Endothelial cell of umbilical vein (primary cell): ENCODE results near the gene ATP2A2. TPM values are rescaled to one million over a fixed set of nuclear protein-coding genes. Genes with fewer than 3 reads are reported as not detected.

Experiments used
- BruUV-seq: library from RNA; stranded (reverse); fragments of 400-500 nt; replicated peaks from 2 replicates; lab custom pipeline; 2021; lab: Mats Ljungman, UMichigan
- CTCF ChIA-PET: fragments of 300-600, 350-600 bp; sonication (Branson Sonifier 250); formaldehyde crosslinking; loops from one replicate; lab custom pipeline; 2021; ENCODE audit warnings: antibody characterized with exemption, inconsistent platforms; lab: Charles Lee
- POLR2A ChIA-PET: fragments of 300-600, 350-600 bp; sonication (Branson Sonifier 250); formaldehyde crosslinking; loops from one replicate; lab custom pipeline; 2021; ENCODE audit warnings: antibody characterized with exemption, inconsistent platforms; lab: Charles Lee
- DNase-seq: peaks from one replicate; pipeline ENCODE4 v3.0.0-alpha.2; 2011; ENCODE audit warnings: low read depth, low spot score
- FAIRE-seq: peaks from 2 replicates; lab custom pipeline; 2011; peaks lifted over from hg19 to GRCh38; lab: Jason Lieb, UNC
- H2AFZ ChIP-seq: 2 replicates; pipeline ENCODE4 v1.6.0; 2012; ENCODE audit warnings: low read depth, low read length, control low read depth, inconsistent platforms
- H3K27ac ChIP-seq: 2 replicates; pipeline ENCODE4 v1.5.1; 2011; ENCODE audit warnings: low read depth, mild to moderate bottlenecking, control low read depth, low read length, moderate library complexity; ENCODE audit not compliant: insufficient read depth
- H3K27me3 ChIP-seq, 2 experiments: 2 replicates each; pipeline versions ENCODE4 v1.6.0 to v1.6.1; 2011; ENCODE audit warnings: low read length in 2 of 2, mixed read lengths in 1 of 2; ENCODE audit not compliant: control insufficient read depth in 2 of 2, insufficient read depth in 2 of 2
- H3K36me3 ChIP-seq, 2 experiments: 2 replicates in 1 of 2; 3 replicates in 1 of 2; pipeline ENCODE4 v1.5.1; 2011; ENCODE audit warnings: low read length in 2 of 2, mild to moderate bottlenecking in 1 of 2, moderate library complexity in 1 of 2; ENCODE audit not compliant: control insufficient read depth in 2 of 2, insufficient read depth in 2 of 2; ENCODE audit errors: extremely low read depth in 1 of 2
- H3K4me1 ChIP-seq: 3 replicates; pipeline ENCODE4 v1.5.1; 2011; ENCODE audit warnings: mild to moderate bottlenecking, low read length; ENCODE audit not compliant: control insufficient read depth, insufficient read depth; ENCODE audit errors: extremely low read depth
- H3K4me2 ChIP-seq: 2 replicates; pipeline ENCODE4 v1.6.1; 2011; ENCODE audit warnings: low read length, control low read depth, mixed read lengths; ENCODE audit not compliant: insufficient read depth
- H3K4me3 ChIP-seq, 3 experiments: fragments of 200-600 bp in 1 of 3; sonication (generic), shearing (Covaris generic) in 1 of 3; replicated peaks in 1 of 3; 2 replicates each; pipeline ENCODE4 v1.5.1; 2011 to 2016; ENCODE audit warnings: control low read depth in 3 of 3, low read length in 3 of 3, mild to moderate bottlenecking in 2 of 3, inconsistent platforms in 1 of 3, low read depth in 1 of 3, moderate library complexity in 1 of 3; ENCODE audit not compliant: insufficient read depth in 1 of 3
- H3K79me2 ChIP-seq: 2 replicates; pipeline ENCODE4 v1.6.0; 2012; ENCODE audit warnings: low read length, inconsistent platforms; ENCODE audit not compliant: control insufficient read depth, insufficient read depth
- H3K9ac ChIP-seq: replicated peaks from 2 replicates; pipeline ENCODE3; 2011; ENCODE audit warnings: low read length, control low read depth; ENCODE audit not compliant: insufficient read depth; ENCODE audit errors: extremely low read depth
- H3K9me1 ChIP-seq: replicated peaks from 3 replicates; pipeline ENCODE4 v1.6.0; 2011; ENCODE audit warnings: mild to moderate bottlenecking, low read length; ENCODE audit not compliant: control insufficient read depth, insufficient read depth; ENCODE audit errors: extremely low read depth
- H3K9me3 ChIP-seq: replicated peaks from 2 replicates; pipeline ENCODE4 v1.5.1; 2012; ENCODE audit warnings: low read length, inconsistent platforms; ENCODE audit not compliant: control insufficient read depth, insufficient read depth
- H4K20me1 ChIP-seq: replicated peaks from 2 replicates; pipeline ENCODE3; 2011; ENCODE audit warnings: mild to moderate bottlenecking, low read length; ENCODE audit not compliant: control insufficient read depth, insufficient read depth; ENCODE audit errors: extremely low read depth
- EZH2 ChIP-seq: IDR thresholded peaks from 2 replicates; pipeline ENCODE4 v1.6.1; 2012; ENCODE audit warnings: borderline replicate concordance, low read depth, mild to moderate bottlenecking, moderate library complexity, low read length, inconsistent platforms; ENCODE audit not compliant: severe bottlenecking
- FOS ChIP-seq: IDR thresholded peaks from 2 replicates; pipeline ENCODE4 v1.6.1; 2011; ENCODE audit warnings: mild to moderate bottlenecking, low read length, moderate library complexity, borderline replicate concordance; ENCODE audit not compliant: insufficient read depth
- GATA2 ChIP-seq: IDR thresholded peaks from 2 replicates; pipeline ENCODE4 v1.7.0; 2011; ENCODE audit warnings: low read depth, mild to moderate bottlenecking, moderate library complexity, mixed read lengths, low read length; ENCODE audit not compliant: insufficient read length, insufficient read depth
- JUN ChIP-seq: IDR thresholded peaks from 2 replicates; pipeline ENCODE4 v1.6.1; 2011; ENCODE audit warnings: borderline replicate concordance, low read depth; ENCODE audit not compliant: insufficient read length, insufficient read depth
- MYC ChIP-seq: IDR thresholded peaks from one replicate; pipeline ENCODE4 v1.6.1; 2011; ENCODE audit warnings: mild to moderate bottlenecking, low read depth, low read length
- POLR2A ChIP-seq: IDR thresholded peaks from 2 replicates; pipeline ENCODE4 v1.6.1; 2012; ENCODE audit warnings: low read depth, mild to moderate bottlenecking, control low read depth, low read length
- POLR2AphosphoS5 ChIP-seq: IDR thresholded peaks from 2 replicates; pipeline ENCODE4 v1.6.1; 2012; ENCODE audit warnings: low read depth, mild to moderate bottlenecking, control low read depth, low read length, moderate library complexity; ENCODE audit not compliant: insufficient read depth
- dilution Hi-C: fragments of 300-500 bp; cut with MboI; formaldehyde crosslinking; loops from one replicate; pipeline ENCODE4 v1.15.0; 2019; ENCODE audit warnings: low sequenced_read_pairs; ENCODE audit not compliant: extremely low pct_ligation_motif_present
- intact Hi-C: fragments of 100-400 bp; cut with micrococcal nuclease; formaldehyde crosslinking; loops from one replicate; pipeline ENCODE4 v1.10.0; 2022
- polyA plus RNA-seq, 4 experiments: library from polyadenylated mRNA; depleted of rRNA in 3 of 4; stranded (reverse) in 3 of 4; unstranded in 1 of 4; fragments of >200 nt; gene quantifications; 2 replicates each; pipeline versions ENCODE4 v1.2.1 to v1.2.3, GENCODE V29; 2011 to 2012; ENCODE audit warnings: missing spikeins in 1 of 4
- total RNA-seq: library from RNA; stranded (reverse); gene quantifications from 2 replicates; pipeline ENCODE4 v1.2.3, GENCODE V29; 2021
- TF ChIP-seq, protein P1 (sequence below), 2 donors: IDR thresholded peaks; 1 replicate in 1 of 2; 2 replicates in 1 of 2; pipeline ENCODE4 v1.5.1; 2011; ENCODE audit warnings: low read length in 2 of 2, mild to moderate bottlenecking in 2 of 2, moderate library complexity in 2 of 2, control low read depth in 1 of 2, inconsistent platforms in 1 of 2, low read depth in 1 of 2; ENCODE audit not compliant: insufficient read depth in 1 of 2; ENCODE audit errors: extremely low read depth in 1 of 2
- TF ChIP-seq, protein P2 (sequence below): IDR thresholded peaks from 2 replicates; pipeline ENCODE4 v1.6.1; 2011; ENCODE audit not compliant: insufficient read depth, insufficient read length

Gene ATP2A2
- total and polyA plus RNA-seq, 2 donors (not counting 3 experiments of a cell fraction or from before 2014, with no cell fraction given) = 102 to 239 TPM

DNA sequence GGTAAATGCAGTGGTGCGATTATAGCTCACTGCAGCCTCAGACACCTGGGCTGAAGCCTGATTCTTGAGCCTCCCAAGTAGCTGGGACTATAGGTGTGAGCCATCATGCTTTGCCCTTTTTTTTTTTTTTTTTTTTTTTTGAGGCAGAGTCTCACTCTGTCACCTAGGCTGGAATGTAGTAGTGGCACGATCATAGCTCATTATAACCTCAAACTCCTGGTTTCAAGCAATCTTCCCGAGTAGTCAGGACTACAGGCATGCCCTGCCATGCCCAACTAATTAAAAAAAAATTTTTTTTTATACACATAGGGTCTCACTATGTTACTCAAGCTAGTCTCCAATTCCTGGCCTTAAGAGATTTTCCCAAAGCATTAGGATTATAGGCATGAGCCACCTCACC, 6.9 kb downstream of the ATP2A2 start:
- Histone ChIP-seq H3K27me3 (no peaks in the 10 kb centered on the region), H3K9me3 (no peaks in the 10 kb centered on the region), H3K9ac (no peak overlapping the region), H3K79me2 (peaks cover 99% of the 10 kb centered on the region), H3K27ac (no peak overlapping the region), H3K4me1 (peaks cover 40% of the 10 kb centered on the region), H3K4me3 (no peak overlapping the region), H2AFZ (no peak overlapping the region), H3K9me1 (no peaks in the 10 kb centered on the region), H4K20me1 (peaks cover 10% of the 10 kb centered on the region), H3K36me3 (peaks cover 8 to 24% of the 10 kb centered on the region in 2 experiments), H3K4me2 (no peak overlapping the region)
- dilution Hi-C loops = no loop called here
- ChIA-PET CTCF (interaction anchor here (0.6 to 3.4 kb wide), 2 partner anchors 11 to 104 kb away, joined by 3 to 17 read pairs; no protein-coding TSS in a partner anchor), POLR2A (no interaction called here)
- DNase-seq = no peak
- intact Hi-C loops = no loop called here
- FAIRE-seq = no peak
- no TSS peak for BruUV-seq
- no peak for TF ChIP-seq POLR2AphosphoS5
- TF ChIP-seq EZH2 = no peak
- TF ChIP-seq, protein P1, sequence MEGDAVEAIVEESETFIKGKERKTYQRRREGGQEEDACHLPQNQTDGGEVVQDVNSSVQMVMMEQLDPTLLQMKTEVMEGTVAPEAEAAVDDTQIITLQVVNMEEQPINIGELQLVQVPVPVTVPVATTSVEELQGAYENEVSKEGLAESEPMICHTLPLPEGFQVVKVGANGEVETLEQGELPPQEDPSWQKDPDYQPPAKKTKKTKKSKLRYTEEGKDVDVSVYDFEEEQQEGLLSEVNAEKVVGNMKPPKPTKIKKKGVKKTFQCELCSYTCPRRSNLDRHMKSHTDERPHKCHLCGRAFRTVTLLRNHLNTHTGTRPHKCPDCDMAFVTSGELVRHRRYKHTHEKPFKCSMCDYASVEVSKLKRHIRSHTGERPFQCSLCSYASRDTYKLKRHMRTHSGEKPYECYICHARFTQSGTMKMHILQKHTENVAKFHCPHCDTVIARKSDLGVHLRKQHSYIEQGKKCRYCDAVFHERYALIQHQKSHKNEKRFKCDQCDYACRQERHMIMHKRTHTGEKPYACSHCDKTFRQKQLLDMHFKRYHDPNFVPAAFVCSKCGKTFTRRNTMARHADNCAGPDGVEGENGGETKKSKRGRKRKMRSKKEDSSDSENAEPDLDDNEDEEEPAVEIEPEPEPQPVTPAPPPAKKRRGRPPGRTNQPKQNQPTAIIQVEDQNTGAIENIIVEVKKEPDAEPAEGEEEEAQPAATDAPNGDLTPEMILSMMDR (IDR thresholded peaks at IDR 0.05; ENCODE audit: extremely low read depth in 1 of 2, insufficient read depth in 1 of 2, low read depth in 1 of 2, low read length in 2 of 2) = no peak

DNA sequence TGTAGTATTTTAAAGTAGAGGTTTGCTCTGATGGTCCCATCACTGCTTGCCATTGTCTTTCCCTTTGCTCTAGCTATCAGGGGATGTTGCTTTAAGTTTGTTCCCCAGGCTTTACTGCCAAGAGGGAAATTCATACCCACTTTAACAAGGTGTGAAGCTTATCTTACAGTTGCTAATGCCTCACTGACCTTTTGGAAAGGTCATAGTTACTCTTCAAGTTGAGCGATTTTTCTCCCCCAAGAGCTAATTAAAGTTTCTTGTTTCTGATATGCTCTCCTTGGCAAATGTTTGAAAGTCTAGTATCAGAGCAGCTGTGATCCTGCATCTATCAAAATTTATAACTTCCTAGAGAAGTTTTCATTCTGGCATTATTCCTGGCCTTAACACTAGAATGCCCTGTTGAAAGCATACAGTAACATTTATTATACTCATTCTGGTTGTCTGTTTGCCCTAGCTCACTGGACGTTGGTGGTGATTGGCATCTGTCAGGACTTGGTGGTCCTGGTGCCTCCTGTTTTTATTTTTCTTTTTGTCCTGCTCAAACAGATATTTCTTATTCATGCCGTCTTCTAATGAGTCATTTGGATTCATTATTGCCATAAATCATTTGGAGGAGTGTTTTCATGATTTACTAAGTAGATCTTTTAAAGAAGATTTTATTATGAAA, 8.1 kb downstream of the ATP2A2 start:
- peak overlapping the region; percentile 4 for H3K4me2 ChIP-seq
- intact Hi-C loops = no loop called here
- dilution Hi-C loops = no loop called here
- H3K9me1 ChIP-seq = no peaks in the 10 kb centered on the region
- H2AFZ ChIP-seq = no peak overlapping the region
- H3K9ac ChIP-seq = no peak overlapping the region
- H3K9me3 ChIP-seq = no peaks in the 10 kb centered on the region
- TF ChIP-seq, protein P1 (IDR thresholded peaks at IDR 0.05; ENCODE audit: extremely low read depth in 1 of 2, insufficient read depth in 1 of 2, low read depth in 1 of 2, low read length in 2 of 2) = no peak
- TF ChIP-seq POLR2A (no peak), JUN (no peak), FOS (no peak), EZH2 (no peak), MYC (no peak), GATA2 (no peak)
- TF ChIP-seq, protein P2, sequence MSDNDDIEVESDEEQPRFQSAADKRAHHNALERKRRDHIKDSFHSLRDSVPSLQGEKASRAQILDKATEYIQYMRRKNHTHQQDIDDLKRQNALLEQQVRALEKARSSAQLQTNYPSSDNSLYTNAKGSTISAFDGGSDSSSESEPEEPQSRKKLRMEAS = no peak
- H3K79me2 ChIP-seq = peaks cover 93% of the 10 kb centered on the region
- POLR2A ChIA-PET = interaction anchor here (1.0 kb wide), 1 partner anchor 64 kb away, joined by 3 read pairs; no protein-coding TSS in a partner anchor
- H3K36me3 ChIP-seq = peaks cover 8 to 19% of the 10 kb centered on the region in 2 experiments
- peaks cover 4% of the 10 kb centered on the region for H4K20me1 ChIP-seq
- peak overlapping the region; percentile 23 for H3K27ac ChIP-seq
- BruUV-seq = no TSS peak
- DNase-seq (no peak), FAIRE-seq (no peak)
- no peak overlapping the region for H3K4me3 ChIP-seq
- peaks cover 28% of the 10 kb centered on the region for H3K4me1 ChIP-seq
- CTCF ChIA-PET = interaction anchor here (0.8 to 3.4 kb wide), 3 partner anchors 9 to 142 kb away, joined by 3 to 17 read pairs (median 4); partner anchors contain the start of gene ATP2A2
- no peaks in the 10 kb centered on the region for H3K27me3 ChIP-seq
